ENCODE data around the gene JAG1.

Gene JAG1

GRCh38 chr20:10651227-10651990 lies 22.4 kb downstream of the JAG1 start:
- no peak for DNase-seq

- no peak for DNase-seq
Measured at GRCh38 chr20:10649797-10650160, 24.0 kb downstream of the JAG1 start.

- DNase-seq = no peak
Measured at GRCh38 chr20:10649080-10649796, 24.6 kb downstream of the JAG1 start.

- DNase-seq = no peak
Measured at GRCh38 chr20:10648651-10649050, 25.1 kb downstream of the JAG1 start.

- DNase-seq = no peak
Measured at GRCh38 chr20:10647909-10648308, 25.9 kb downstream of the JAG1 start.

GRCh38 chr20:10647471-10647870 lies 26.3 kb downstream of the JAG1 start:
- peak in 1 of 3 experiments; percentile 12 for DNase-seq

- DNase-seq = no peak
Measured at GRCh38 chr20:10646886-10647420, 26.8 kb downstream of the JAG1 start.

GRCh38 chr20:10646006-10646405 lies 27.8 kb downstream of the JAG1 start:
- no peak for DNase-seq

GRCh38 chr20:10645205-10645570 lies 28.6 kb downstream of the JAG1 start:
- no peak for DNase-seq

GRCh38 chr20:10644458-10645204 lies 29.2 kb downstream of the JAG1 start:
- no peak for DNase-seq

GRCh38 chr20:10643560-10643873 lies 30.3 kb downstream of the JAG1 start:
- no peak for DNase-seq

GRCh38 chr20:10642856-10643559 lies 30.8 kb downstream of the JAG1 start:
- DNase-seq = peak in 1 of 3 experiments; percentile 19

- DNase-seq = no peak
Measured at GRCh38 chr20:10641893-10642292, 31.9 kb downstream of the JAG1 start.

- DNase-seq = no peak
Measured at GRCh38 chr20:10641467-10641866, 32.3 kb downstream of the JAG1 start.

- no peak for DNase-seq
Measured at GRCh38 chr20:10640897-10641296, 32.9 kb downstream of the JAG1 start.

- DNase-seq = no peak
Measured at GRCh38 chr20:10639737-10640556, 33.9 kb downstream of the JAG1 start.

- no peak for DNase-seq
Measured at GRCh38 chr20:10639077-10639736, 34.6 kb downstream of the JAG1 start.

- no peak for DNase-seq
Measured at GRCh38 chr20:10637563-10637962, 36.2 kb downstream of the JAG1 start.

GRCh38 chr20:10637031-10637559 lies 36.7 kb downstream of the JAG1 start:
- no peak for DNase-seq

GRCh38 chr20:10636326-10636818 lies 37.4 kb downstream of the JAG1 start:
- no peak for DNase-seq
